HG02623 (cell line): ENCODE data around the gene REN.

Experiments
- ATAC-seq: cut with Tn5 transposase; IDR thresholded peaks from one replicate; pipeline ENCODE4 v1.9.1; 2021; ENCODE audit warnings: moderate library complexity; ENCODE audit not compliant: unreplicated experiment

Gene REN

GRCh38 chr1:204134103-204134502 is 32.0 kb downstream of the REN start:
- ATAC-seq = no peak

- ATAC-seq = no peak
Measured at GRCh38 chr1:204132718-204133117, 33.4 kb downstream of the REN start.

GRCh38 chr1:204131978-204132377 is 34.2 kb downstream of the REN start:
- ATAC-seq = no peak

- no peak for ATAC-seq
Measured at GRCh38 chr1:204130981-204131892, 34.9 kb downstream of the REN start.

GRCh38 chr1:204130178-204130577 is 36.0 kb downstream of the REN start:
- no peak for ATAC-seq

- ATAC-seq = no peak
Measured at GRCh38 chr1:204128964-204129896, 36.9 kb downstream of the REN start.

- no peak for ATAC-seq
Measured at GRCh38 chr1:204128464-204128963, 37.6 kb downstream of the REN start.

GRCh38 chr1:204127597-204128242 is 38.4 kb downstream of the REN start:
- no peak for ATAC-seq

GRCh38 chr1:204126956-204127355 is 39.2 kb downstream of the REN start:
- ATAC-seq = no peak

GRCh38 chr1:204126386-204126785 is 39.8 kb downstream of the REN start:
- no peak for ATAC-seq

- no peak for ATAC-seq
Measured at GRCh38 chr1:204125759-204126351, 40.3 kb downstream of the REN start.

GRCh38 chr1:204124639-204125038 is 41.5 kb downstream of the REN start:
- ATAC-seq = no peak

- ATAC-seq = no peak
Measured at GRCh38 chr1:204123376-204123775, 42.8 kb downstream of the REN start.

GRCh38 chr1:204121840-204122555 is 44.1 kb downstream of the REN start:
- no peak for ATAC-seq

- no peak for ATAC-seq
Measured at GRCh38 chr1:204116539-204116938, 49.6 kb downstream of the REN start.

- no peak for ATAC-seq
Measured at GRCh38 chr1:204115116-204115515, 51.0 kb downstream of the REN start.

- no peak for ATAC-seq
Measured at GRCh38 chr1:204114606-204115005, 51.5 kb downstream of the REN start.

GRCh38 chr1:204113896-204114295 is 52.2 kb downstream of the REN start:
- ATAC-seq = no peak

GRCh38 chr1:204112876-204113730 is 53.0 kb downstream of the REN start:
- no peak for ATAC-seq
